Retinal pigment epithelial cell (primary cell): ENCODE data around the gene LARGE1.

ENCODE experiments used
- DNase-seq: peaks from one replicate; pipeline ENCODE4 v3.0.0-alpha.2; 2010; ENCODE audit warnings: low read depth
- H3K4me3 ChIP-seq: 2 replicates; pipeline ENCODE4 v1.5.1; 2011; ENCODE audit warnings: mild to moderate bottlenecking, low read length, control low read depth, moderate library complexity
- TF ChIP-seq, protein P1 (sequence below): conservative IDR thresholded peaks from 2 replicates; pipeline ENCODE4 v1.5.1; 2011; ENCODE audit warnings: low read depth, low read length, control low read depth, inconsistent platforms

The LARGE1 gene

DNA sequence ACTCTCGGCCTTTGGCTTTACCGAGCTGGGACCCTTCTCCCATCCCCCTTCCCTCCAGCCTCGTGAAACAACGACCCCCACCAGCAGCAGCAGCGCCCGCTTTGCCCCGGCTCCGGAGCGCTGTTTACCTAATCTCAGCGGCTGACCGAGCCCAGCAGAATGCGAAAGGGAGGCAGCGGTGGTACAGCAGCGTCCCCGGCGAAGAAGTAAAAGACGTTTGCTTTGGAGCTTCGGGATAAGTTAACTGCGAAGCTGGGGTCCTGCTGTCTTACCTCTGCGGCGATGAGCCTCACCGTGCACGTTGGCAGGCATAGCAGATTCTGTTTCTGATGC is 2.0 kb upstream of the LARGE1 start:
- TF ChIP-seq, protein P1, sequence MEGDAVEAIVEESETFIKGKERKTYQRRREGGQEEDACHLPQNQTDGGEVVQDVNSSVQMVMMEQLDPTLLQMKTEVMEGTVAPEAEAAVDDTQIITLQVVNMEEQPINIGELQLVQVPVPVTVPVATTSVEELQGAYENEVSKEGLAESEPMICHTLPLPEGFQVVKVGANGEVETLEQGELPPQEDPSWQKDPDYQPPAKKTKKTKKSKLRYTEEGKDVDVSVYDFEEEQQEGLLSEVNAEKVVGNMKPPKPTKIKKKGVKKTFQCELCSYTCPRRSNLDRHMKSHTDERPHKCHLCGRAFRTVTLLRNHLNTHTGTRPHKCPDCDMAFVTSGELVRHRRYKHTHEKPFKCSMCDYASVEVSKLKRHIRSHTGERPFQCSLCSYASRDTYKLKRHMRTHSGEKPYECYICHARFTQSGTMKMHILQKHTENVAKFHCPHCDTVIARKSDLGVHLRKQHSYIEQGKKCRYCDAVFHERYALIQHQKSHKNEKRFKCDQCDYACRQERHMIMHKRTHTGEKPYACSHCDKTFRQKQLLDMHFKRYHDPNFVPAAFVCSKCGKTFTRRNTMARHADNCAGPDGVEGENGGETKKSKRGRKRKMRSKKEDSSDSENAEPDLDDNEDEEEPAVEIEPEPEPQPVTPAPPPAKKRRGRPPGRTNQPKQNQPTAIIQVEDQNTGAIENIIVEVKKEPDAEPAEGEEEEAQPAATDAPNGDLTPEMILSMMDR, result no peak
- no peak for DNase-seq
- H3K4me3 ChIP-seq, result peak overlapping the region; percentile 51

GRCh38 chr22:33921525-33922348 is 1.5 kb upstream of the LARGE1 start:
- DNase-seq, result no peak

DNA sequence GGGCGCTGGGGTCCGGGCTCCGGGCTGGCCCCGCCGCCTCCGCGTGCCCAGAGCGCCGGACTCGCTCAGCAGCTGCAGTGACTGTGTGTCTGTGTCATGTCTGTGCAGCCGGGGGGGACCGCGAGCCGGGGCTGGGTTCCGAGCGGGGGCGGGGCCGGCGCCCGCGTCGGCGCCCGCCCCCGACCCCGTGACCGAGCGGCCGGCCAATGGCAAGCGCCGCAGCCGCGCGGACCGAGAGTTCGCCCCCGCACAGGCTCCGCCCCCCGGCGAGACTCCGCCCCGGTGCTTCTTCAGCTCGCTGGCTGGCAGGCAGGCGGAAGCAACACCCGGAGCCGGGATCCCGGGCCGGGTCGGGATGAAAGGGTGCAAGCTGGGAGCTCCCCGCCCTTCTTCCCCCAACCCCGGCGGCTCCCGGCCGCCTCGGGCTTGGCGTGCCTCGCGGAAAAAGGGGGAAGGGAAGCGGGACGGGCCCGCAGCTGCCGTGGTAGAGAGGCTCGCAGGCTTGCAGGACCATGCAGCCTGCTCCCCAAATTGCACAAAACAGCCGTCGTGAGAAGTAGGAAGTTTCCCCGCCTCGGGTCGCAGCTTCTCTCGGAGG is 750 bp upstream of the LARGE1 start:
- TF ChIP-seq, protein P1, result no peak
- peak overlapping the region; percentile 51 for H3K4me3 ChIP-seq

More at GRCh38 chr22:33921525-33922348, 1.5 kb upstream of the LARGE1 start:
- TF ChIP-seq, protein P1, result no peak
- H3K4me3 ChIP-seq, result peak overlapping the region; percentile 51

DNA sequence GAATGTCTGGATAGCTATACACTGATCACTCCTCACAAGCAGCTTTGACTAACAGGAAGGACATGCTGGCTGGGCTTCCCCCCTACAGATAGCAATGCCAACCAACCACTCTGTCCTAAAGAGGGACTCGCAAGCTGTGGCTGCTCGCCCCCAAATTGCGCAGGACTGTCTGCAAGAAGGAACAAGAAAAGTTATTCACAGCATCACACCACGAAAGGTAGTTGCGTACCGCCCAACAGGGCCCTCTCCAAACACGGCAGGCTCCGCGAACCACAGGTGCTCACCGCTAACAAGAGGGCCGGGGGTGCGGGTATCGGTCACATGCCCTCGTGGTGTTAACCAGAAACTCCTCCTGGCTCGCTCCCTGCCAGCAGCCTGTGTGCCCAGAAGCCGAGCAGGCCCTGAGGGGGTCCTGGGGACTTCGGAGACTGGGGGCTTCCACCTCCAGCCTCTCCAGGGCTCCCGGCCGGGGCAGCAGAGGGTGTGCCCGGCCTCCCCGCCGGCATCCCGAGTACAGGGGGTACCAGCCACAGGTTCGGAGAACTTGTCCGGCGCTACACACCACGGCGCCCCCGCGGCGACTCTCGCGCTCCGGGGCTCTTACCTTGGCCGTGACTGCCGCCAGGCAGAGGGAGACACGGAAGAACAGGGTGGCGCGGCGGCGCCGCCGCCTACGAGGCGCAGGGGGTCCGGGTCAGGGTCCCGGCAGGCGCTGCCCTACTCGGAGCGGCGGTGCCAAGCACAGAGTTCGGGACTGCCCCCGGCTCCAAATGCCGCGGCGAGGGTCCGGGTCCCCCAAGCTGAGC is 682 bp downstream of the LARGE1 start:
- TF ChIP-seq, protein P1, result no peak
- peak overlapping the region; percentile 51 for H3K4me3 ChIP-seq
- DNase-seq, result no peak

More for the DNA sequence above, 750 bp upstream of the LARGE1 start:
- peak; percentile 67 for DNase-seq

DNA sequence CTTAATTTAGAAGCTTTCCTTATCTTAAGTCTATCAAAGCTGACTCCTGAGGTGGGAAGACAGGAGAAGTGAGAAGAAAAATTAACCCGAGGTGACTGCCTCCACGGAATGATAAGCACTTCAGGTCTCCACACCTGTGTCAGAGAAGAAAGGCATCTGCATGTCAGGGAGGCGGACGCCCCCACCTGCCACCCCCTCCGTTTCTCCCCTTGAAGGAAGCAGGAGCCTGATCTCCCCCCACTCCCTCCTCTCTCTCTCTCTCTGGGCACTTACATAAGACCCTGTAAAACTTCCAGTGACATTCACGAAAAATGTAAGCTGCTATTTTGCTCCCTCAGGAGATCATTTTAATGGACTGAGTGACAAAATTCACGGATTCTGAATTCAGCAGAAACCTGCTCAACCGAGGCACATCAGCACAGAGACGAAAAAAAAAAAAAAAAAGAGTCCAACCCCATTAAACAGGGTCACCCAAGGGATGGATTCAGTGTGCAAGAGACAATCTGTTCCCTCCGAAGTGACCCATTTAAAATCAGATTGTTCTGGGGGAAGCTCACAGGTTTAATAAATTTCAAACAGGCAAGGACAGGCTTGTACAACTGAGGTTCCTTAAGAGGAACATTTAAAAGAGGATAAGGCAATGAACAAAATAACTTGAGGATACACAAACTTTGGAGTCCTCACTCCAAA is 1.5 kb downstream of the LARGE1 start:
- peak overlapping the region; percentile 51 for H3K4me3 ChIP-seq

GRCh38 chr22:33917744-33918406 is 2.4 kb downstream of the LARGE1 start:
- no peak for DNase-seq
- no peak overlapping the region for H3K4me3 ChIP-seq
- TF ChIP-seq, protein P1, result no peak

More for the DNA sequence above, 1.5 kb downstream of the LARGE1 start:
- no peak for DNase-seq
- TF ChIP-seq, protein P1, result no peak
